ENCODE measurements around the gene SMARCE1. TPM values are rescaled to one million over a fixed set of nuclear protein-coding genes. Genes with fewer than 3 reads are reported as not detected.

Gene SMARCE1
- polyA plus RNA-seq, 2 of the 4 experiments (the other 2 are of a cell fraction): 109 to 111 TPM

DNA sequence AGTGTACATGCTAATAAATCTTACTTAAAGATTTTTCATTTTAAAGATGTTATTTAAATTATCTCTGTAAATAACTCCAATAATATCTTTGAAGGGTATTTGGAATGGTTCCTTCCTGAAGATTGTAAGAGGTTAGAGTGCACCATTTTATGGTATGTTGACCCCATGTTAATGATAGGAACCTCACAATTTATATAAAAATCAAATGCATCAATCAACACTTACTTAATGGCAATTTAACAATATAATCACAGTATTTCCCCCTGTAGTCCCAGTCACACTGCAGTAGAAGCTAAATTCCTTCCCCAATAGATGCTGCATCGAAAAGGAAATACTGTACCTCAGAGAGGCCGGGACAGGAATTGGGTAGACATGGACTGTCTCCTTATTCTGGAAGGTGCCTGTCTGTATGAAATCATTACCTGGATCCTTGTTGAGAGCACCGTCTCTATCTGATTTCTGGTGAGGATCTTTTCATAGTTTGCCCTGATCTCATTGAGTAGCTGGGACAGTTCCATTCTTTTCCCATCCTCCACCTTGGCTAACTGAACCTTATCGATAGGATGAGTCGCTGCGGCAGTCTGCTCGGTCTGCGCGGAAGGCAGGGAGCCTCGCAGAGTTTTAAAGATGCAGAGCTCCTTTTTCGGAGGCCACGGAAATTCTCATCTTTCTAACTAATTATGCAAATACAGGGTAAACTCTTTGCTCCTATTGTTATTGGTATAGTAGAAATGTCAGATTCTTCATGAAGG is 17.1 kb upstream of the SMARCE1 start, which contains the start of gene KRT222:
TSS of gene KRT222 (minus strand) at position 596 of the 752 bp plus-strand sequence. CDS start at position 518, 78 bp downstream.
- H3K27ac ChIP-seq: peak within 1 kb of the TSS; percentile 25 to 68; a peak in 5 of 6 replicates
- 15% methylated on average over 12 of the region's 12 CpGs for WGBS (ENCODE audit: missing lambda C conversion rate)
- DNase-seq (ENCODE audit: low read depth in 1 of 2, low spot score in 1 of 2): no peak
- peak; percentile 89 for FAIRE-seq
- TF ChIP-seq CHD4 (IDR thresholded peaks at IDR 0.05; ENCODE audit: borderline replicate concordance) (no peak), HEYL (CRISPR knock-in tag; IDR thresholded peaks at IDR 0.05) (no peak), HDAC2 (IDR thresholded peaks at IDR 0.05) (no peak), NFE2L2 (conservative IDR thresholded peaks at IDR 0.05; ENCODE audit: low read length) (no peak), ZFP36 (IDR thresholded peaks at IDR 0.05; ENCODE audit: borderline replicate concordance, partially characterized antibody) (no peak), RFX5 (IDR thresholded peaks at IDR 0.05) (no peak), HOXB5 (CRISPR knock-in tag; IDR thresholded peaks at IDR 0.05) (no peak)
- POLR2A ChIA-PET: no interaction called here
- no peaks in the 10 kb centered on the region for H3K9me3 ChIP-seq
- H3K4me3 ChIP-seq: peak within 1 kb of the TSS; percentile 34
- peak within 1 kb of the TSS; percentile 58 for H3K4me2 ChIP-seq
- CTCF ChIA-PET: interaction anchor here (0.9 to 1.2 kb wide), 3 partner anchors 8 to 885 kb away, joined by 3 read pairs; no protein-coding TSS in a partner anchor
- peaks cover 7% of the 10 kb centered on the region; the same call in 2 of the 3 replicates for H3K4me1 ChIP-seq
- ATAC-seq: peak; percentile 61 to 77; a peak in 4 of 6 replicates

DNA sequence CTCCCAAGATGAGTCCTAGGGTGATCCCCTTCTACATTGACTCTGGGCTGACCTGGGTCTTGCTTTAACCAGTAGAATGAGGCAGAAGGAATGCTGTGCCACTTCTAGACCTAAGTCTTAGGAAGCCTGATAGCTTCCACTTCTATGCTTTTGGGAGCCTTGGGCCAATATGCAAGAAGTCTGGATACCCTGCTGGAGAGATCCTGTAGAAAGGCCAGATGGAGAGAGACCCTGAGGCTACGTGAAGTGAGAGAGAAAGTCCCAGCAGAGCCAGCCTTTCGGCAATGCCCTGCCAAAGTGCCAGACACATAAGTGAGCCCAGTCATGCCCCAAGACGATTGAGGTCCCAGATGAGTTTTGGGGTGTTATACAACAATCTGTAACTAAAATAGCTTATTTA is 15.6 kb upstream of the SMARCE1 start:
- Histone ChIP-seq H3K4me2 (no peak overlapping the region), H3K4me1 (peaks cover 7% of the 10 kb centered on the region; the same call in 2 of the 3 replicates), H3K4me3 (no peak overlapping the region), H3K27ac (no peak overlapping the region), H3K9me3 (no peaks in the 10 kb centered on the region)
- CTCF ChIA-PET: interaction anchor here (1.1 to 1.9 kb wide), 3 partner anchors 12 to 112 kb away, joined by 3 to 8 read pairs (median 4); no protein-coding TSS in a partner anchor
- no peak for DNase-seq (ENCODE audit: low read depth in 1 of 2, low spot score in 1 of 2)
- ATAC-seq: peak in 1 of 2 experiments; percentile 40; a peak in 3 of 6 replicates
- POLR2A ChIA-PET: no interaction called here
- 84% methylated on average over 3 of the region's 3 CpGs for WGBS (ENCODE audit: missing lambda C conversion rate)
- TF ChIP-seq FOSB (CRISPR knock-in tag; IDR thresholded peaks at IDR 0.05): no peak
- no peak for TF ChIP-seq HOXB5 (CRISPR knock-in tag; IDR thresholded peaks at IDR 0.05)
- no peak for TF ChIP-seq EP300 (IDR thresholded peaks at IDR 0.05)
- TF ChIP-seq, protein P1, sequence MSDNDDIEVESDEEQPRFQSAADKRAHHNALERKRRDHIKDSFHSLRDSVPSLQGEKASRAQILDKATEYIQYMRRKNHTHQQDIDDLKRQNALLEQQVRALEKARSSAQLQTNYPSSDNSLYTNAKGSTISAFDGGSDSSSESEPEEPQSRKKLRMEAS (IDR thresholded peaks at IDR 0.05): no peak
- TF ChIP-seq, protein P2, sequence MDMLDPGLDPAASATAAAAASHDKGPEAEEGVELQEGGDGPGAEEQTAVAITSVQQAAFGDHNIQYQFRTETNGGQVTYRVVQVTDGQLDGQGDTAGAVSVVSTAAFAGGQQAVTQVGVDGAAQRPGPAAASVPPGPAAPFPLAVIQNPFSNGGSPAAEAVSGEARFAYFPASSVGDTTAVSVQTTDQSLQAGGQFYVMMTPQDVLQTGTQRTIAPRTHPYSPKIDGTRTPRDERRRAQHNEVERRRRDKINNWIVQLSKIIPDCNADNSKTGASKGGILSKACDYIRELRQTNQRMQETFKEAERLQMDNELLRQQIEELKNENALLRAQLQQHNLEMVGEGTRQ (IDR thresholded peaks at IDR 0.05): no peak
- no peak for TF ChIP-seq EHMT2 (IDR thresholded peaks at IDR 0.05; ENCODE audit: low read depth)
- no peak for TF ChIP-seq JUN (IDR thresholded peaks at IDR 0.05)
- TF ChIP-seq, protein P3, sequence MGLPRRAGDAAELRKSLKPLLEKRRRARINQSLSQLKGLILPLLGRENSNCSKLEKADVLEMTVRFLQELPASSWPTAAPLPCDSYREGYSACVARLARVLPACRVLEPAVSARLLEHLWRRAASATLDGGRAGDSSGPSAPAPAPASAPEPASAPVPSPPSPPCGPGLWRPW (IDR thresholded peaks at IDR 0.05): no peak
- TF ChIP-seq RFX5 (IDR thresholded peaks at IDR 0.05): no peak
- no peak for TF ChIP-seq RCOR1 (IDR thresholded peaks at IDR 0.05; ENCODE audit: low read depth, low read length)
- TF ChIP-seq NR3C1 (IDR thresholded peaks at IDR 0.05): no peak
- no peak for TF ChIP-seq NPAS2 (CRISPR knock-in tag; IDR thresholded peaks at IDR 0.05; ENCODE audit: borderline replicate concordance)
- no peak for TF ChIP-seq HEYL (CRISPR knock-in tag; IDR thresholded peaks at IDR 0.05)
- no peak for TF ChIP-seq CHD4 (IDR thresholded peaks at IDR 0.05; ENCODE audit: borderline replicate concordance)
- TF ChIP-seq, protein P4, sequence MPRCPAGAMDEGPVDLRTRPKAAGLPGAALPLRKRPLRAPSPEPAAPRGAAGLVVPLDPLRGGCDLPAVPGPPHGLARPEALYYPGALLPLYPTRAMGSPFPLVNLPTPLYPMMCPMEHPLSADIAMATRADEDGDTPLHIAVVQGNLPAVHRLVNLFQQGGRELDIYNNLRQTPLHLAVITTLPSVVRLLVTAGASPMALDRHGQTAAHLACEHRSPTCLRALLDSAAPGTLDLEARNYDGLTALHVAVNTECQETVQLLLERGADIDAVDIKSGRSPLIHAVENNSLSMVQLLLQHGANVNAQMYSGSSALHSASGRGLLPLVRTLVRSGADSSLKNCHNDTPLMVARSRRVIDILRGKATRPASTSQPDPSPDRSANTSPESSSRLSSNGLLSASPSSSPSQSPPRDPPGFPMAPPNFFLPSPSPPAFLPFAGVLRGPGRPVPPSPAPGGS (IDR thresholded peaks at IDR 0.05): no peak
- no peak for TF ChIP-seq ESRRA (IDR thresholded peaks at IDR 0.05; ENCODE audit: borderline replicate concordance, low read length)
- no peak for FAIRE-seq

DNA sequence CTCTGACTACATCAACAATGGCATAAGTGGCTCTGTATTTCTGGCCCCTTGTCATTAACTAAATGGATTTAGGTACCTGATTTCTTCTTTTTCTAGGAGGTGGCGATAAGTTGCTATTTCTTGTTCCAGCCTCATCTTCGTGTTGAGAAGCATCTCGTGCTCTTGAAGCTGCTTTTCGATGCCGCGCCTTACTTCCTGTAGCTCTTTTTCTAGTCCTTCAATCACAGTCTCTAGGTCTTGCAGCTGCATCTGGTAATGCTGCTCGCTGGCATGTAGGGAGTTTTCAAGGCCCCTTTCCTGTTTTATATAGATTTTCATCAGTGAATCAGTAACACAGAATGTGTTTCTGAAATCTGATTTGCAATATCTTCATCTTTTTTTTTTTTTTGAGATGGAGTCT is 12.3 kb upstream of the SMARCE1 start:
- H3K4me1 ChIP-seq: no peaks in the 10 kb centered on the region
- H3K4me2 ChIP-seq: no peak overlapping the region
- 81% methylated on average over 7 of the region's 7 CpGs for WGBS (ENCODE audit: missing lambda C conversion rate)
- H3K9me3 ChIP-seq: no peaks in the 10 kb centered on the region
- FAIRE-seq: no peak
- no peak overlapping the region for H3K27ac ChIP-seq
- ATAC-seq: no peak
- POLR2A ChIA-PET: no interaction called here
- DNase-seq (ENCODE audit: low read depth in 1 of 2, low spot score in 1 of 2): no peak
- no peak for TF ChIP-seq NFE2L2 (conservative IDR thresholded peaks at IDR 0.05; ENCODE audit: low read length)
- TF ChIP-seq, protein P4 (IDR thresholded peaks at IDR 0.05): no peak
- TF ChIP-seq, protein P3 (IDR thresholded peaks at IDR 0.05): no peak
- CTCF ChIA-PET: interaction anchor here (1.2 to 1.9 kb wide), 2 partner anchors 12 to 418 kb away, joined by 3 to 6 read pairs; partner anchors contain the start of gene SMARCE1
- H3K4me3 ChIP-seq: no peak overlapping the region
